Measurements from ENCODE around the gene KCNV2. TPM values are rescaled to one million over a fixed set of nuclear protein-coding genes. Genes with fewer than 3 reads are reported as not detected.

KCNV2 gene
- total RNA-seq, 1 donor: not detected

DNA sequence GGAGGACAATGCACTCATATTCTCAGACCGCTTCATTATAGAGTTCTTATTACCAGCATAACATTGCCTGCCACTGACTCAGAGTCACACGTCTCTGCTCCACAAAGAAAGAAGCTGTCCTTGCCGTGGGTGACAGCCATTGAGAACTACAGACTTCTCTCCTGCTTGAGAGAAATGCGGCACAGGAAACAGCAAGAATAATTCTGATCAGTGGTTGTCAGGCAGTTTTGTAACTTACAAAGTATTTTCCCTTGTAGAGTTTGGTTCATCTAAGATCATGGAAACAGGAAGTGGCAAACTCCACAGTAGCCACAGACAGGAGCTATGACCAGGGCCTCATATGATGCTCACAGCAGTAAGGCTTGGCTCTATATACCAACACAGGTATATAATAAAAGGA lies 47.0 kb downstream of the KCNV2 start:
- Histone ChIP-seq H3K4me3 (ENCODE audit: insufficient read depth, low read length) (no peak overlapping the region), H4K20me1 (ENCODE audit: insufficient read depth, low read length) (no peaks in the 10 kb centered on the region), H3K9me3 (ENCODE audit: low read depth, low read length) (no peaks in the 10 kb centered on the region), H3K79me2 (ENCODE audit: insufficient read depth, low read length) (no peaks in the 10 kb centered on the region), H3K27ac (ENCODE audit: low read depth, low read length) (no peak overlapping the region), H3K36me3 (ENCODE audit: insufficient read depth, low read length) (peaks cover 5% of the 10 kb centered on the region), H3K4me1 (ENCODE audit: insufficient read depth, low read length) (peaks cover 6% of the 10 kb centered on the region), H2AFZ (ENCODE audit: low read length) (no peak overlapping the region), H3K27me3 (ENCODE audit: insufficient read depth, low read length) (no peaks in the 10 kb centered on the region), H3K4me2 (ENCODE audit: insufficient read depth, low read length) (no peak overlapping the region)
- peak; percentile 8 for DNase-seq (ENCODE audit: insufficient read length, low spot score, missing footprints)
- TF ChIP-seq, protein P1, sequence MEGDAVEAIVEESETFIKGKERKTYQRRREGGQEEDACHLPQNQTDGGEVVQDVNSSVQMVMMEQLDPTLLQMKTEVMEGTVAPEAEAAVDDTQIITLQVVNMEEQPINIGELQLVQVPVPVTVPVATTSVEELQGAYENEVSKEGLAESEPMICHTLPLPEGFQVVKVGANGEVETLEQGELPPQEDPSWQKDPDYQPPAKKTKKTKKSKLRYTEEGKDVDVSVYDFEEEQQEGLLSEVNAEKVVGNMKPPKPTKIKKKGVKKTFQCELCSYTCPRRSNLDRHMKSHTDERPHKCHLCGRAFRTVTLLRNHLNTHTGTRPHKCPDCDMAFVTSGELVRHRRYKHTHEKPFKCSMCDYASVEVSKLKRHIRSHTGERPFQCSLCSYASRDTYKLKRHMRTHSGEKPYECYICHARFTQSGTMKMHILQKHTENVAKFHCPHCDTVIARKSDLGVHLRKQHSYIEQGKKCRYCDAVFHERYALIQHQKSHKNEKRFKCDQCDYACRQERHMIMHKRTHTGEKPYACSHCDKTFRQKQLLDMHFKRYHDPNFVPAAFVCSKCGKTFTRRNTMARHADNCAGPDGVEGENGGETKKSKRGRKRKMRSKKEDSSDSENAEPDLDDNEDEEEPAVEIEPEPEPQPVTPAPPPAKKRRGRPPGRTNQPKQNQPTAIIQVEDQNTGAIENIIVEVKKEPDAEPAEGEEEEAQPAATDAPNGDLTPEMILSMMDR (IDR thresholded peaks at IDR 0.05; ENCODE audit: extremely low read depth, low read depth, low read length): no peak

DNA sequence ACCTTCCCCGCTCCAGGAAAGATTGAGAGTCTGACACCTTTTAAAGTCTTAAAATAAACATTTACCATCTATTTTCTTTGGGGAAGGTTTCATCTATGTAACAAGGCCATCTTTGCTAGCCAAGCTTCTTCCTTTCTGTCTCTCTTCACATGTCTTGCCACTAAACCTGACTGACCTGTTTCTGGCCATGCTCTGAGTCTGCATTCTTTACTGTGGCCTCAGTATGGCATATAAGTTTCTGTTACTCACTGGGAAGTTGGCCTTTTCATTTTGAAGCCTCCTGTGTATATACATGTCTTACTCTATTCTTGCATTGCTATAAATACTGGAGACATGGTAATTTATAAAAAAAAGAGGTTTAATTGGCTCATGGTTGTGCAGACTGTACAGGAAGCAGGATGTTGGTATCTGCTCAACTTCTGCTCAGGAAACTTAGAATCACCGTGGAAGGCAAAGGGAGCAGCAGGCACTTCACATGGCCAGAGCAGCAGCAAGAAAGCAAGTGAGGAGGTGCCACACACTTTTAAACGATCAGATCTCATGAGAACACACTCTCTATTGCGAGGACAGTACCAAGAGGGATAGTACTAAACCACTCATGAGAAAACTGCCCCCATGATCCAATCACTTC lies 48.1 kb downstream of the KCNV2 start:
- Histone ChIP-seq H4K20me1 (ENCODE audit: insufficient read depth, low read length) (no peaks in the 10 kb centered on the region), H2AFZ (ENCODE audit: low read length) (no peak overlapping the region), H3K4me2 (ENCODE audit: insufficient read depth, low read length) (no peak overlapping the region), H3K27me3 (ENCODE audit: insufficient read depth, low read length) (no peaks in the 10 kb centered on the region), H3K79me2 (ENCODE audit: insufficient read depth, low read length) (no peaks in the 10 kb centered on the region), H3K9me3 (ENCODE audit: low read depth, low read length) (no peaks in the 10 kb centered on the region), H3K4me3 (ENCODE audit: insufficient read depth, low read length) (no peak overlapping the region), H3K36me3 (ENCODE audit: insufficient read depth, low read length) (peaks cover 11% of the 10 kb centered on the region), H3K4me1 (ENCODE audit: insufficient read depth, low read length) (peaks cover 6% of the 10 kb centered on the region), H3K27ac (ENCODE audit: low read depth, low read length) (no peak overlapping the region)
- TF ChIP-seq, protein P1 (IDR thresholded peaks at IDR 0.05; ENCODE audit: extremely low read depth, low read depth, low read length): no peak
- no peak for DNase-seq (ENCODE audit: insufficient read length, low spot score, missing footprints)

DNA sequence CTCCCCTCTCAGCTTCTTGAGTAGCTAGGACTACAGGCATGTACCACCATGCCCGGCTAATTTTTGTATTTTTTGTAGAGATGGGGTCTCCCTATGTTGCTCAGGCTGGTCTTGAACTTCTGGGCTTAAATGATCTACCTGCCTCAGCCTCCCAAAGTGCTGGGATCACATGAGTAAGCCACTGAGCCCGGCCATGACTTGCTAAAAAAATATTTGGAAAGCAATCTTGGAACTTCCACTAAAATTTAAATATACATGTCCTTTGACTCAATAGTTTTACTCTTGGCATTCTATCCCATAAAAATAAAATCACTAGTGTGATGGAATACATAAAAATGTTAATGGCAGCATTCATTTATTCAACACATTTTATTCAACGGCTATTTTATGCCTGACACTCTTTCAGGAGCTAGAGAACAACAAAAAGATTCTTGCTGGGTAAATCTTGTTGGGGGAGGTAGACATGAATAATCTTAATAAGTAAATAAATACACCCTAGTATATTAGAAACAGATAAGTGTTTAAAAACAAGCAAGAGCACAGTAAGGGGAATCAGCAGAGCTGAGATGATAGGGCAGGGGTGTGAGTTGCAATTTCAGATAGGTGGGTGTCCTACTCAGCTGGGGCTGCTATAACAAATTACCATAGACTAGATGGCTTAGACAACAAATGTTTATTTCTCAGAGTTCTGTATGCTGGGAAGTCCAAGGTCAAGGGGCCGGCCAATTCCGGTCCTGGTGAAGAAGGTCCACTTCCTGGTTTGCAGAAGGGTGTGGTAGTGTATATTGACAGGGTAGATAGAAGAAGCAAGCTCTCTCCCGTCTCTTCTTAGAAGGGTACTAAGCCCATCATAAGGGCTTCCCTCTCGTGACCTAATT lies 50.7 kb downstream of the KCNV2 start:
- Histone ChIP-seq H2AFZ (ENCODE audit: low read length) (no peak overlapping the region), H3K9me3 (ENCODE audit: low read depth, low read length) (no peaks in the 10 kb centered on the region), H3K27ac (ENCODE audit: low read depth, low read length) (peak overlapping the region; percentile 23), H3K27me3 (ENCODE audit: insufficient read depth, low read length) (no peaks in the 10 kb centered on the region), H3K4me2 (ENCODE audit: insufficient read depth, low read length) (no peak overlapping the region), H3K4me1 (ENCODE audit: insufficient read depth, low read length) (peaks cover 16% of the 10 kb centered on the region), H3K36me3 (ENCODE audit: insufficient read depth, low read length) (peaks cover 16% of the 10 kb centered on the region), H4K20me1 (ENCODE audit: insufficient read depth, low read length) (no peaks in the 10 kb centered on the region), H3K79me2 (ENCODE audit: insufficient read depth, low read length) (peaks cover 2% of the 10 kb centered on the region), H3K4me3 (ENCODE audit: insufficient read depth, low read length) (no peak overlapping the region)
- no peak for DNase-seq (ENCODE audit: insufficient read length, low spot score, missing footprints)
- TF ChIP-seq, protein P1 (IDR thresholded peaks at IDR 0.05; ENCODE audit: extremely low read depth, low read depth, low read length): no peak

DNA sequence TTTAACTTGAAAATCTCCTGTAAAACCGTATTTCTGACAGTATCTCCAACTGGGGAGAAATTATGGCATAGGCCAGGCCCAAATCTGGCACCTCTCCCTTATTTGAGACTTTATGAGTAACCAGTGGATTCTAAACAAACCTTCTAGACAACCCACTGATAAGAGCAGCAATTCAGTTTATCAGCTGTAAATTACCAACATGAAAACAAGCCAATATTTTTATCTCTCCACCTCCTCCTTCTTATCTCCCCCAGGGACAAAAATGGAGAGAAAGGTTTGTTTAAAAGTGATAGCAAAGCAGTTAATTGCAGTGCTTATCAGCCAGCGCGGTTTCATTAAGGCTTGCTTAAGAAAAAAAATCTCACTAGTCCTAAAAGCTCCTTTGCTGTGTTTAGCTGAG lies 53.8 kb downstream of the KCNV2 start:
- DNase-seq (ENCODE audit: insufficient read length, low spot score, missing footprints): no peak
- Histone ChIP-seq H3K4me1 (ENCODE audit: insufficient read depth, low read length) (peaks cover 16% of the 10 kb centered on the region), H3K27ac (ENCODE audit: low read depth, low read length) (peak overlapping the region; percentile 56), H3K27me3 (ENCODE audit: insufficient read depth, low read length) (no peaks in the 10 kb centered on the region), H2AFZ (ENCODE audit: low read length) (no peak overlapping the region), H3K9me3 (ENCODE audit: low read depth, low read length) (no peaks in the 10 kb centered on the region), H4K20me1 (ENCODE audit: insufficient read depth, low read length) (no peaks in the 10 kb centered on the region), H3K79me2 (ENCODE audit: insufficient read depth, low read length) (peaks cover 8% of the 10 kb centered on the region), H3K4me3 (ENCODE audit: insufficient read depth, low read length) (no peak overlapping the region), H3K36me3 (ENCODE audit: insufficient read depth, low read length) (peaks cover 30% of the 10 kb centered on the region), H3K4me2 (ENCODE audit: insufficient read depth, low read length) (no peak overlapping the region)
- TF ChIP-seq, protein P1 (IDR thresholded peaks at IDR 0.05; ENCODE audit: extremely low read depth, low read depth, low read length): no peak

Measured in osteoblast (primary cell).